IPS-18a (cell line): ENCODE data around the gene ARID3C.

Experiments used
- H3K27ac ChIP-seq: one replicate; pipeline ENCODE4 v1.5.1; 2013; ENCODE audit warnings: low read length
- H3K27me3 ChIP-seq: one replicate; pipeline ENCODE4 v1.6.1; 2013; ENCODE audit warnings: mild to moderate bottlenecking, low read length; ENCODE audit not compliant: control insufficient read depth, insufficient read depth
- H3K36me3 ChIP-seq: one replicate; pipeline ENCODE4 v1.6.1; 2013; ENCODE audit warnings: low read depth, low read length; ENCODE audit not compliant: control insufficient read depth
- H3K4me1 ChIP-seq: one replicate; pipeline ENCODE4 v1.6.1; 2013; ENCODE audit warnings: low read depth, low read length; ENCODE audit not compliant: control insufficient read depth
- H3K4me3 ChIP-seq: one replicate; pipeline ENCODE4 v1.5.1; 2013; ENCODE audit warnings: low read length
- H3K9ac ChIP-seq: one replicate; pipeline ENCODE4 v1.6.1; 2013; ENCODE audit warnings: mild to moderate bottlenecking, low read length, moderate library complexity
- H3K9me3 ChIP-seq: one replicate; pipeline ENCODE4 v1.6.1; 2013; ENCODE audit warnings: low read depth, low read length; ENCODE audit not compliant: control insufficient read depth

ARID3C gene

GRCh38 chr9:34601937-34602573, 26.8 kb downstream of the ARID3C start:
- Histone ChIP-seq H3K4me1 (peaks cover 7% of the 10 kb centered on the region), H3K27ac (no peak overlapping the region), H3K9ac (no peak overlapping the region), H3K4me3 (no peak overlapping the region), H3K36me3 (no peaks in the 10 kb centered on the region), H3K9me3 (no peaks in the 10 kb centered on the region), H3K27me3 (no peaks in the 10 kb centered on the region)

GRCh38 chr9:34600908-34601307, 28.0 kb downstream of the ARID3C start:
- H3K9ac ChIP-seq: no peak overlapping the region
- H3K4me3 ChIP-seq: no peak overlapping the region
- H3K9me3 ChIP-seq: no peaks in the 10 kb centered on the region
- no peaks in the 10 kb centered on the region for H3K27me3 ChIP-seq
- no peaks in the 10 kb centered on the region for H3K36me3 ChIP-seq
- H3K4me1 ChIP-seq: peaks cover 7% of the 10 kb centered on the region
- H3K27ac ChIP-seq: no peak overlapping the region

- Histone ChIP-seq H3K36me3 (no peaks in the 10 kb centered on the region), H3K4me3 (no peak overlapping the region), H3K9ac (no peak overlapping the region), H3K4me1 (peaks cover 7% of the 10 kb centered on the region), H3K27ac (no peak overlapping the region), H3K9me3 (no peaks in the 10 kb centered on the region), H3K27me3 (peaks cover 3% of the 10 kb centered on the region)
Measured at GRCh38 chr9:34599546-34599945, 29.3 kb downstream of the ARID3C start.

GRCh38 chr9:34594177-34594576, 34.7 kb downstream of the ARID3C start:
- no peak overlapping the region for H3K27ac ChIP-seq
- peaks cover 8% of the 10 kb centered on the region for H3K4me1 ChIP-seq
- no peaks in the 10 kb centered on the region for H3K36me3 ChIP-seq
- no peak overlapping the region for H3K4me3 ChIP-seq
- no peaks in the 10 kb centered on the region for H3K9me3 ChIP-seq
- H3K9ac ChIP-seq: no peak overlapping the region
- H3K27me3 ChIP-seq: peaks cover 55% of the 10 kb centered on the region

GRCh38 chr9:34592895-34593601, 35.8 kb downstream of the ARID3C start:
- no peak overlapping the region for H3K4me3 ChIP-seq
- H3K9me3 ChIP-seq: no peaks in the 10 kb centered on the region
- no peak overlapping the region for H3K9ac ChIP-seq
- peaks cover 66% of the 10 kb centered on the region for H3K27me3 ChIP-seq
- H3K4me1 ChIP-seq: peaks cover 15% of the 10 kb centered on the region
- H3K36me3 ChIP-seq: no peaks in the 10 kb centered on the region
- no peak overlapping the region for H3K27ac ChIP-seq

GRCh38 chr9:34591917-34592866, 36.7 kb downstream of the ARID3C start:
- no peak overlapping the region for H3K4me3 ChIP-seq
- no peak overlapping the region for H3K27ac ChIP-seq
- H3K9me3 ChIP-seq: no peaks in the 10 kb centered on the region
- H3K9ac ChIP-seq: no peak overlapping the region
- peaks cover 15% of the 10 kb centered on the region for H3K4me1 ChIP-seq
- H3K36me3 ChIP-seq: no peaks in the 10 kb centered on the region
- H3K27me3 ChIP-seq: peaks cover 75% of the 10 kb centered on the region

GRCh38 chr9:34591248-34591916, 37.5 kb downstream of the ARID3C start:
- peaks cover 18% of the 10 kb centered on the region for H3K4me1 ChIP-seq
- no peak overlapping the region for H3K9ac ChIP-seq
- H3K27ac ChIP-seq: no peak overlapping the region
- peak overlapping the region; percentile 65 for H3K4me3 ChIP-seq
- no peaks in the 10 kb centered on the region for H3K9me3 ChIP-seq
- peaks cover 83% of the 10 kb centered on the region for H3K27me3 ChIP-seq
- H3K36me3 ChIP-seq: no peaks in the 10 kb centered on the region

- Histone ChIP-seq H3K27ac (no peak overlapping the region), H3K4me3 (peak overlapping the region; percentile 65), H3K36me3 (no peaks in the 10 kb centered on the region), H3K4me1 (peaks cover 25% of the 10 kb centered on the region), H3K27me3 (peaks cover 91% of the 10 kb centered on the region), H3K9me3 (no peaks in the 10 kb centered on the region), H3K9ac (no peak overlapping the region)
Measured at GRCh38 chr9:34590381-34591247, 38.3 kb downstream of the ARID3C start.

- Histone ChIP-seq H3K36me3 (no peaks in the 10 kb centered on the region), H3K9me3 (no peaks in the 10 kb centered on the region), H3K27ac (no peak within 1 kb of the TSS), H3K4me1 (peaks cover 31% of the 10 kb centered on the region), H3K4me3 (peak within 1 kb of the TSS; percentile 65), H3K27me3 (peaks cover 98% of the 10 kb centered on the region), H3K9ac (no peak within 1 kb of the TSS)
Measured at GRCh38 chr9:34589636-34590380, 39.1 kb downstream of the ARID3C start, which contains the start of gene CNTFR. Gene CNTFR (minus strand): TSS chr9:34589724. CDS start chr9:34568981, 20,743 bp downstream.
